Measurements from ENCODE around the gene CAMK2A.

Gene CAMK2A

DNA sequence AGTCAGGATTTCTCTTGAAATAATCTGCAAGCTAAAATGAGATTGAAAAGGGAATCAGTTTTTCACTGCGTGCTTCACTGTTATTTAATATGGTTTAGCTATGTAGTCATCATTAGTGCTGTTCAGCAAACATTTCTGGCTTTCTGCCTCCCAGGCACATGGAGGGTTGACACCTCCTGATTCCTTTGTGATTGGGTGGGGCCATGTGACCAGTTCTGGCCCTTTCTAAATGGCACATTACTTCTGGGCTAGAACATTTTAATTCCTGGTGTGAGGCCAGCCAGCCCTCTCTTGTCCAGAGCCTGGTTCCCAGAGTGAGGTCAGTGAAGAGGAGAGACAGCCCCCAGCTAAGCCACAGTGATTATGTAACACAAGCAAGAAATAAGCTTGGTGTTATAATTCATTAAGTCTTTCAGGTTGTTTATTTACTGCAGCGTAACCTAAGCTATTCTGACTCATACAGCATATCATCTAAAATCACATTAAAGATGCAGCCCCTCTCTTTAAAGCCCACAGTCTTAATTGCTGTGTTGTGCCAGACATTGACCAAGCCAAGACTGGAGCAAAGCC lies 30.6 kb upstream of the CAMK2A start:
- peaks cover 3% of the 10 kb centered on the region for H3K27me3 Mint-ChIP-seq (ENCODE audit: low read depth)
- no peaks in the 10 kb centered on the region for H3K36me3 Mint-ChIP-seq (ENCODE audit: low read depth)
- no peaks in the 10 kb centered on the region for H3K9me3 Mint-ChIP-seq
- H3K27ac Mint-ChIP-seq = peak overlapping the region; percentile 0 to 20 (median 3)
- H3K4me1 Mint-ChIP-seq = peaks cover 27% of the 10 kb centered on the region
- TF ChIP-seq, protein P1, sequence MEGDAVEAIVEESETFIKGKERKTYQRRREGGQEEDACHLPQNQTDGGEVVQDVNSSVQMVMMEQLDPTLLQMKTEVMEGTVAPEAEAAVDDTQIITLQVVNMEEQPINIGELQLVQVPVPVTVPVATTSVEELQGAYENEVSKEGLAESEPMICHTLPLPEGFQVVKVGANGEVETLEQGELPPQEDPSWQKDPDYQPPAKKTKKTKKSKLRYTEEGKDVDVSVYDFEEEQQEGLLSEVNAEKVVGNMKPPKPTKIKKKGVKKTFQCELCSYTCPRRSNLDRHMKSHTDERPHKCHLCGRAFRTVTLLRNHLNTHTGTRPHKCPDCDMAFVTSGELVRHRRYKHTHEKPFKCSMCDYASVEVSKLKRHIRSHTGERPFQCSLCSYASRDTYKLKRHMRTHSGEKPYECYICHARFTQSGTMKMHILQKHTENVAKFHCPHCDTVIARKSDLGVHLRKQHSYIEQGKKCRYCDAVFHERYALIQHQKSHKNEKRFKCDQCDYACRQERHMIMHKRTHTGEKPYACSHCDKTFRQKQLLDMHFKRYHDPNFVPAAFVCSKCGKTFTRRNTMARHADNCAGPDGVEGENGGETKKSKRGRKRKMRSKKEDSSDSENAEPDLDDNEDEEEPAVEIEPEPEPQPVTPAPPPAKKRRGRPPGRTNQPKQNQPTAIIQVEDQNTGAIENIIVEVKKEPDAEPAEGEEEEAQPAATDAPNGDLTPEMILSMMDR (IDR thresholded peaks at IDR 0.05; ENCODE audit: unreplicated experiment in 3 of 3) = no peak
- no peak overlapping the region for H3K4me3 Mint-ChIP-seq

DNA sequence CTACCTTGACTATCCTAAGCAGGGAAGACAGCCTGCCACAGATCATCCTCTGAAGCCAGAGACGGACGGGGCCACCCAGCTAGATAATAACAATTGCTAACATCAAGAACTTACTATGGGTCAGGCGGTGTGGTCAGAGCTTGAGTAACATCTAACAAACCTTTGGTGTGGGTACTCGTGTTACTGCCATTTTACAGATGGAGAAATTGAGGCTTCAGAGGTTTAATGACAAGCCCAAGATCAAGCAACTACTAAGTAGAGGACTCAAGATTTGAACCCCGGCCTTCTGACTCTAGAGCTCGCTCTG lies 29.9 kb upstream of the CAMK2A start:
- Mint-ChIP-seq H3K4me3 (no peak overlapping the region), H3K27ac (no peak overlapping the region), H3K36me3 (ENCODE audit: low read depth) (no peaks in the 10 kb centered on the region), H3K4me1 (peaks cover 30% of the 10 kb centered on the region), H3K27me3 (ENCODE audit: low read depth) (peaks cover 3% of the 10 kb centered on the region), H3K9me3 (no peaks in the 10 kb centered on the region)
- TF ChIP-seq, protein P1 (IDR thresholded peaks at IDR 0.05; ENCODE audit: unreplicated experiment in 3 of 3) = no peak

DNA sequence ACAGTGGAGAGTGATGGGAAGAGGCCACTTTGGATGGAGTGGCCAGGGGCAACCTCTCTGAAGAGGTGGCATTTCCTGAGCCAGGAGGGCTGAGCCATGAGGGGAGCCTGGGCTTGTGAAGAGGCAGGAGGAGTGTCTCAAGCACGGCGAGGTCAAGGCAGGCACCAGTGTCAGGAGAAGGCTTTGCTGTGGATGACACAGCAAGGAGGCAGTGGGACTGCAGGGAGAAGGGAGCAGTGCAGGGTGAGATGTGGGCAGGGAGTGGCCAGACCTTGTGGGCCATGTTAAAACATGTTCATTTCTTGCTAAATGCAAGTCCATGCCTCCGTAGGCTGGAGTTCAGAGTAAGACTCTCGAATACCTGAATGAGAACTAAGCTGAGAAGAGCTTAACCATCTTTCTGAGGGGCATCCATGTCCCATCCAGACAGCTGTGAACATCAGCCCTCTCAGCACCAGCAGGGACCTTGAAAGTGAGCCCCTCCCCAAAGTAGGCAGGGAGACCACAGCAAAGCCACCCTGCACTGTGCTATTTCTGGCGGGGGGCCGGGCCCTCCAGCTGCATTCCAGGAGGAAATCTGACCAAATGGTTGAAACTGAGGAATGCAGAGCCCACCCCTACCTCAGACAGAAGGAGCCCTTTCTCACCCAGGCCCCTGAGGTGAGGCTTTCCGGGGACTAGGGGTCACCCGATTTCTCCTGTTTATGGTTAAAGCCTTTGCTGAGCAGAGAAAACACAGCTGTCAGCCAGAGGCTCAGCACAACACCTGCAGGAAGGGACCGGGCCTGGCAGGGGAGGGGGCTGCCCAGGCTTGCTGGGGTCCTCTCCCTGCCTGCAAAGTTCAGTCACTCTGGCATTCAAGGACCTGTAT lies 29.3 kb upstream of the CAMK2A start:
- TF ChIP-seq, protein P1 (IDR thresholded peaks at IDR 0.05; ENCODE audit: unreplicated experiment in 3 of 3) = no peak
- Mint-ChIP-seq H3K4me3 (no peak overlapping the region), H3K4me1 (peaks cover 36% of the 10 kb centered on the region), H3K9me3 (no peaks in the 10 kb centered on the region), H3K27ac (no peak overlapping the region), H3K27me3 (ENCODE audit: low read depth) (peaks cover 3% of the 10 kb centered on the region), H3K36me3 (ENCODE audit: low read depth) (no peaks in the 10 kb centered on the region)

DNA sequence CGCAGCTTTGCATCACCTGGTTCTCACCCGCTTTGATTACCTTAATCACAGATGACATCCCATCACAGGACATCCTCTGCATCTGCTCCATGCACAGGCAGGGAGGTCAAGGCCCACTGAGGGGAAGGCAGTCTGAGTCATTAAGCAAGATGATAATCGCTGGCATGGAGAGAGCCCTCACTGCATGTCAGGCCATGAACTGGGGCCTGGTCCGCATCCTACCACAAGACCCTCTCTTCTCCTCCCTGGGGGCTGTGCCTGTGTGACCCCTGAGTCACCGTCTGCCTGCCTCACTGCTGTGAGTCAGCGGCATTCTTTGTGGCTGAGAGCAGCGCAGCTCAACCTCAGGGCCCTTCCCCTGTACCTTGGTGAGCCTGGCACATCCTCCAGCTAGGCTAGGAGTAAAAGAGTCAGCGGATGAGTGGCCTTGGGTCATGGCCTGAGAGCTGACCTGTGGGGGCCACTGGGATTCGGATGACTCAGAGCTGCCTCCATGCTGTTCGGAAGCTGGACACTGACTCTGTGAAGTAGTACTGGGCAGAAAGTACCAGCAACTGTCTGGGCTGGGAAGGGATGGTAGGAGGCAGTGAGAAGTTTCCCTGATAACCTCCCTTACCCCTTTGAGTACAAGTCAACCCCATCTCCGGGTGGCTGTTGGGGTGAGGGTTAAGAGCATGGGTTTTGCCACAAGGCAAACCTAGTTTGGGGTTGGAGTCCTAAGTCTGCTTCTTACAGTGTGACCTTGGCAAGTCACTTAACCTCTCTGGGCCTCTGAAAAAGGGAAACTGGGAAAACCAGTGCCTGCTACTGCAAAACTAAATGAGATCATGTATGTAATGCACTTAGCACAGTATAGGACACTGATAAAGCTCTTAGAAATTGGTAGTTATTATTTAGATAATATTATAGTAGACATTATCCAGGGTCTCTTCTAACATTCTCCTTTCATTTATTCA lies 27.8 kb upstream of the CAMK2A start:
- Mint-ChIP-seq H3K27me3 (ENCODE audit: low read depth) (no peaks in the 10 kb centered on the region), H3K4me1 (peaks cover 42% of the 10 kb centered on the region), H3K36me3 (ENCODE audit: low read depth) (no peaks in the 10 kb centered on the region), H3K27ac (no peak overlapping the region), H3K9me3 (no peaks in the 10 kb centered on the region), H3K4me3 (no peak overlapping the region)
- TF ChIP-seq, protein P1 (IDR thresholded peaks at IDR 0.05; ENCODE audit: unreplicated experiment in 3 of 3) = no peak

DNA sequence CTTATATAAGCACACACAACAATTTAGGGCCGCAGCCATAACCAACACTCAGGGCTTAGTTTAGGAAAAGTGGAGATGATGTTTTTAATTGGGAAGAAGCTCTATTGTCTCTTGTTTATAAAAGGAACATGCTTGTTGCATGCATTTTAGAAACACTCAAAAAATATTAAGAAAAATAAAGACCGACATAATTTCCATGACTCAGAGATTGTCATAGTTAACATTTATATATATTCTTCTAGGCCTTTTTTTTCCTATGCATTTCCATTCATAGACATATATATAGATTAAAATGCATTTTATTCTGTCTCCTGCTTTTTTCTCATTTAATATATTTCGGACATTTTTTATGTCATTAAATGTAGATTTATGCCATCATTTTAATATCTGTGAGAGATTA lies 26.7 kb upstream of the CAMK2A start:
- no peaks in the 10 kb centered on the region for H3K36me3 Mint-ChIP-seq (ENCODE audit: low read depth)
- H3K4me1 Mint-ChIP-seq = peaks cover 42% of the 10 kb centered on the region
- H3K9me3 Mint-ChIP-seq = no peaks in the 10 kb centered on the region
- H3K4me3 Mint-ChIP-seq = no peak overlapping the region
- no peaks in the 10 kb centered on the region for H3K27me3 Mint-ChIP-seq (ENCODE audit: low read depth)
- no peak overlapping the region for H3K27ac Mint-ChIP-seq
- TF ChIP-seq, protein P1 (IDR thresholded peaks at IDR 0.05; ENCODE audit: unreplicated experiment in 3 of 3) = no peak

Data from nephron (organoid).